ENCODE measurements around the gene ANGPTL8. TPM values are rescaled to one million over a fixed set of nuclear protein-coding genes. Genes with fewer than 3 reads are reported as not detected.

Gene ANGPTL8
- total and polyA plus RNA-seq, 9 of the 15 experiments (the other 6 are each of a cell fraction or from before 2014, with no cell fraction given) = not detected

DNA sequence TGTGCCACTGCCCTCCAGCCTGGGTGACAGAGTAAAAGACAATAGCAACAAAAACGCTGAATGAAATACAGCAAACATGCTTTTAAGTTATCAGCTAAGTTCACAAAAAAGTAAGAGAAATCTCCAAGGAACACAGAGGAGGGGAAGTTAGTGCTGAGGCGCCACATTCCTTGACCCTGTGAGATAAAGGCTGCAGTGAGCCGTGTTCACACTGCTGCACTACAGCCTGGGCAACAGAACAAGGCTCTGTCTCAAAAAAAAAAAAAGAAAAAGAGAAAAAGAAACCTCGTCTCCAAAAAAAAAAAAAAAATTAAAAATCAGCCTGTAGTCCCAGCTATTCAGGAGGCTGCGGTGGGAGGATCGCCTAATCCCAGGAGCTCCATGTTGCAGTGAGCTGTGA is 39.3 kb downstream of the ANGPTL8 start (continued):
- TF ChIP-seq, protein P1, sequence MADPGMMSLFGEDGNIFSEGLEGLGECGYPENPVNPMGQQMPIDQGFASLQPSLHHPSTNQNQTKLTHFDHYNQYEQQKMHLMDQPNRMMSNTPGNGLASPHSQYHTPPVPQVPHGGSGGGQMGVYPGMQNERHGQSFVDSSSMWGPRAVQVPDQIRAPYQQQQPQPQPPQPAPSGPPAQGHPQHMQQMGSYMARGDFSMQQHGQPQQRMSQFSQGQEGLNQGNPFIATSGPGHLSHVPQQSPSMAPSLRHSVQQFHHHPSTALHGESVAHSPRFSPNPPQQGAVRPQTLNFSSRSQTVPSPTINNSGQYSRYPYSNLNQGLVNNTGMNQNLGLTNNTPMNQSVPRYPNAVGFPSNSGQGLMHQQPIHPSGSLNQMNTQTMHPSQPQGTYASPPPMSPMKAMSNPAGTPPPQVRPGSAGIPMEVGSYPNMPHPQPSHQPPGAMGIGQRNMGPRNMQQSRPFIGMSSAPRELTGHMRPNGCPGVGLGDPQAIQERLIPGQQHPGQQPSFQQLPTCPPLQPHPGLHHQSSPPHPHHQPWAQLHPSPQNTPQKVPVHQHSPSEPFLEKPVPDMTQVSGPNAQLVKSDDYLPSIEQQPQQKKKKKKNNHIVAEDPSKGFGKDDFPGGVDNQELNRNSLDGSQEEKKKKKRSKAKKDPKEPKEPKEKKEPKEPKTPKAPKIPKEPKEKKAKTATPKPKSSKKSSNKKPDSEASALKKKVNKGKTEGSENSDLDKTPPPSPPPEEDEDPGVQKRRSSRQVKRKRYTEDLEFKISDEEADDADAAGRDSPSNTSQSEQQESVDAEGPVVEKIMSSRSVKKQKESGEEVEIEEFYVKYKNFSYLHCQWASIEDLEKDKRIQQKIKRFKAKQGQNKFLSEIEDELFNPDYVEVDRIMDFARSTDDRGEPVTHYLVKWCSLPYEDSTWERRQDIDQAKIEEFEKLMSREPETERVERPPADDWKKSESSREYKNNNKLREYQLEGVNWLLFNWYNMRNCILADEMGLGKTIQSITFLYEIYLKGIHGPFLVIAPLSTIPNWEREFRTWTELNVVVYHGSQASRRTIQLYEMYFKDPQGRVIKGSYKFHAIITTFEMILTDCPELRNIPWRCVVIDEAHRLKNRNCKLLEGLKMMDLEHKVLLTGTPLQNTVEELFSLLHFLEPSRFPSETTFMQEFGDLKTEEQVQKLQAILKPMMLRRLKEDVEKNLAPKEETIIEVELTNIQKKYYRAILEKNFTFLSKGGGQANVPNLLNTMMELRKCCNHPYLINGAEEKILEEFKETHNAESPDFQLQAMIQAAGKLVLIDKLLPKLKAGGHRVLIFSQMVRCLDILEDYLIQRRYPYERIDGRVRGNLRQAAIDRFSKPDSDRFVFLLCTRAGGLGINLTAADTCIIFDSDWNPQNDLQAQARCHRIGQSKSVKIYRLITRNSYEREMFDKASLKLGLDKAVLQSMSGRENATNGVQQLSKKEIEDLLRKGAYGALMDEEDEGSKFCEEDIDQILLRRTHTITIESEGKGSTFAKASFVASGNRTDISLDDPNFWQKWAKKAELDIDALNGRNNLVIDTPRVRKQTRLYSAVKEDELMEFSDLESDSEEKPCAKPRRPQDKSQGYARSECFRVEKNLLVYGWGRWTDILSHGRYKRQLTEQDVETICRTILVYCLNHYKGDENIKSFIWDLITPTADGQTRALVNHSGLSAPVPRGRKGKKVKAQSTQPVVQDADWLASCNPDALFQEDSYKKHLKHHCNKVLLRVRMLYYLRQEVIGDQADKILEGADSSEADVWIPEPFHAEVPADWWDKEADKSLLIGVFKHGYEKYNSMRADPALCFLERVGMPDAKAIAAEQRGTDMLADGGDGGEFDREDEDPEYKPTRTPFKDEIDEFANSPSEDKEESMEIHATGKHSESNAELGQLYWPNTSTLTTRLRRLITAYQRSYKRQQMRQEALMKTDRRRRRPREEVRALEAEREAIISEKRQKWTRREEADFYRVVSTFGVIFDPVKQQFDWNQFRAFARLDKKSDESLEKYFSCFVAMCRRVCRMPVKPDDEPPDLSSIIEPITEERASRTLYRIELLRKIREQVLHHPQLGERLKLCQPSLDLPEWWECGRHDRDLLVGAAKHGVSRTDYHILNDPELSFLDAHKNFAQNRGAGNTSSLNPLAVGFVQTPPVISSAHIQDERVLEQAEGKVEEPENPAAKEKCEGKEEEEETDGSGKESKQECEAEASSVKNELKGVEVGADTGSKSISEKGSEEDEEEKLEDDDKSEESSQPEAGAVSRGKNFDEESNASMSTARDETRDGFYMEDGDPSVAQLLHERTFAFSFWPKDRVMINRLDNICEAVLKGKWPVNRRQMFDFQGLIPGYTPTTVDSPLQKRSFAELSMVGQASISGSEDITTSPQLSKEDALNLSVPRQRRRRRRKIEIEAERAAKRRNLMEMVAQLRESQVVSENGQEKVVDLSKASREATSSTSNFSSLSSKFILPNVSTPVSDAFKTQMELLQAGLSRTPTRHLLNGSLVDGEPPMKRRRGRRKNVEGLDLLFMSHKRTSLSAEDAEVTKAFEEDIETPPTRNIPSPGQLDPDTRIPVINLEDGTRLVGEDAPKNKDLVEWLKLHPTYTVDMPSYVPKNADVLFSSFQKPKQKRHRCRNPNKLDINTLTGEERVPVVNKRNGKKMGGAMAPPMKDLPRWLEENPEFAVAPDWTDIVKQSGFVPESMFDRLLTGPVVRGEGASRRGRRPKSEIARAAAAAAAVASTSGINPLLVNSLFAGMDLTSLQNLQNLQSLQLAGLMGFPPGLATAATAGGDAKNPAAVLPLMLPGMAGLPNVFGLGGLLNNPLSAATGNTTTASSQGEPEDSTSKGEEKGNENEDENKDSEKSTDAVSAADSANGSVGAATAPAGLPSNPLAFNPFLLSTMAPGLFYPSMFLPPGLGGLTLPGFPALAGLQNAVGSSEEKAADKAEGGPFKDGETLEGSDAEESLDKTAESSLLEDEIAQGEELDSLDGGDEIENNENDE (IDR thresholded peaks at IDR 0.05; ENCODE audit: low read depth, low read length) = no peak
- TF ChIP-seq STAG1 (CRISPR knock-in tag; IDR thresholded peaks at IDR 0.05; ENCODE audit: borderline replicate concordance) (no peak), ZNF146 (CRISPR knock-in tag; IDR thresholded peaks at IDR 0.05; ENCODE audit: unreplicated experiment) (no peak), NFYB (IDR thresholded peaks at IDR 0.05; ENCODE audit: extremely low read depth, insufficient read length) (no peak), ZBTB1 (CRISPR knock-in tag; IDR thresholded peaks at IDR 0.05; ENCODE audit: borderline replicate concordance, low read depth) (no peak)

All from K562 (cell line).